ENCODE measurements around the gene RBM20. TPM values are rescaled to one million over a fixed set of nuclear protein-coding genes. Genes with fewer than 3 reads are reported as not detected.

Gene RBM20
- total and polyA plus RNA-seq, 2 of the 4 experiments (the other 2 are of a cell fraction), result under 0.01 to 0.15 TPM

- no peak overlapping the region for H3K56ac ChIP-seq (ENCODE audit: extremely low read depth, insufficient read depth, low read length)
- H3K23ac ChIP-seq (ENCODE audit: low read depth, low read length), result no peak overlapping the region
- ATAC-seq (ENCODE audit: low read depth) (no peak), DNase-seq (no peak)
- H3K9me3 ChIP-seq (ENCODE audit: control insufficient read depth, insufficient read depth, low read length), result no peaks in the 10 kb centered on the region
- intact Hi-C loops (cut with micrococcal nuclease), result no loop called here
- CTCF ChIA-PET, result interaction anchor here (0.7 kb wide), 1 partner anchor 18 kb away, joined by 3 read pairs; no protein-coding TSS in a partner anchor
- no peak overlapping the region for H2AK5ac ChIP-seq (ENCODE audit: low read depth, low read length)
- no peaks in the 10 kb centered on the region for H4K20me1 ChIP-seq (ENCODE audit: insufficient read depth, low read length)
- POLR2A ChIA-PET (ENCODE audit: unreplicated experiment), result no interaction called here
- no peak overlapping the region for H2AK9ac ChIP-seq (replicated peaks; ENCODE audit: low read depth, low read length, poor library complexity)
- H4K5ac ChIP-seq (ENCODE audit: low read depth, low read length), result no peak overlapping the region
- 73% methylated on average over 5 of the region's 7 CpGs; no CpG with 5 or more reads in 1 of the 2 experiments for WGBS, 2 experiments (ENCODE audit: extremely low coverage in 2 of 2, insufficient read length in 1 of 2)
- H2BK120ac ChIP-seq (ENCODE audit: low read depth, low read length), result no peak overlapping the region
- in situ Hi-C loops (cut with MboI; ENCODE audit: low sequenced_read_pairs), result no loop called here
- H2BK5ac ChIP-seq (ENCODE audit: low read depth, low read length, poor library complexity, severe bottlenecking), result no peak overlapping the region
- H3K14ac ChIP-seq (replicated peaks; ENCODE audit: low read depth, low read length), result no peak overlapping the region
- no peaks in the 10 kb centered on the region for H3K36me3 ChIP-seq (ENCODE audit: control insufficient read depth, insufficient read depth, low read length)
- H2AFZ ChIP-seq (replicated peaks; ENCODE audit: low read length, poor library complexity), result peak overlapping the region; percentile 6
- no peak overlapping the region for H2BK20ac ChIP-seq (ENCODE audit: low read depth, low read length)
- H3K4me1 ChIP-seq (ENCODE audit: control insufficient read depth, insufficient read depth, low read length), result peaks cover 2% of the 10 kb centered on the region; the same call in 1 of the 2 replicates
- no peak for TF ChIP-seq CEBPB (IDR thresholded peaks at IDR 0.05; ENCODE audit: low read depth, low read length)
- TF ChIP-seq RAD21 (IDR thresholded peaks at IDR 0.05; ENCODE audit: low read length), result no peak
- TF ChIP-seq CHD1 (IDR thresholded peaks at IDR 0.05; ENCODE audit: low read depth, low read length), result no peak
- TF ChIP-seq FOS (IDR thresholded peaks at IDR 0.05; ENCODE audit: low read depth, low read length), result no peak
- TF ChIP-seq USF2 (IDR thresholded peaks at IDR 0.05; ENCODE audit: low read depth, low read length), result no peak
- TF ChIP-seq ELK1 (IDR thresholded peaks at IDR 0.05; ENCODE audit: borderline replicate concordance, low read depth, low read length), result no peak
- TF ChIP-seq CTCF (conservative IDR thresholded peaks at IDR 0.05; ENCODE audit: low read depth, low read length), result no peak
- no peak for TF ChIP-seq SMC3 (IDR thresholded peaks at IDR 0.05; ENCODE audit: low read depth, low read length)
- TF ChIP-seq RCOR1 (IDR thresholded peaks at IDR 0.05; ENCODE audit: insufficient replicate concordance, low read length), result no peak
- TF ChIP-seq RFX5 (IDR thresholded peaks at IDR 0.05; ENCODE audit: low read depth, low read length), result no peak
- no peak for TF ChIP-seq POLR2A (IDR thresholded peaks at IDR 0.05; ENCODE audit: low read depth, low read length)
- TF ChIP-seq MAFK (IDR thresholded peaks at IDR 0.05; ENCODE audit: low read depth, low read length), result no peak
- TF ChIP-seq NFE2L2 (IDR thresholded peaks at IDR 0.05; ENCODE audit: low read depth, low read length), result no peak
- TF ChIP-seq BHLHE40 (IDR thresholded peaks at IDR 0.05; ENCODE audit: low read depth, low read length), result no peak
- no peak for TF ChIP-seq MAZ (IDR thresholded peaks at IDR 0.05; ENCODE audit: borderline replicate concordance, low read depth, low read length)
- TF ChIP-seq MXI1 (IDR thresholded peaks at IDR 0.05; ENCODE audit: borderline replicate concordance, low read depth, low read length), result no peak
- no peaks in the 10 kb centered on the region for H3K9me1 ChIP-seq (ENCODE audit: insufficient read depth, low read length)
- H3K9ac ChIP-seq (ENCODE audit: low read depth, low read length), result no peak overlapping the region
- no peak overlapping the region for H4K8ac ChIP-seq (ENCODE audit: low read depth in 2 of 2, low read length in 2 of 2)
- no peak overlapping the region for H4K91ac ChIP-seq (ENCODE audit: insufficient read depth, low read depth, low read length)
- no peak overlapping the region for H3K27ac ChIP-seq (ENCODE audit: insufficient read depth, low read length)
- H3K79me1 ChIP-seq (ENCODE audit: low read depth in 1 of 2, low read length in 2 of 2), result no peaks in the 10 kb centered on the region
- no peak overlapping the region for H3K18ac ChIP-seq (ENCODE audit: low read depth, low read length)
- H2BK15ac ChIP-seq (ENCODE audit: low read depth, low read length), result no peak overlapping the region
- H3K27me3 ChIP-seq (ENCODE audit: control insufficient read depth, insufficient read depth, low read length), result peaks cover 21% of the 10 kb centered on the region
- H3K4me2 ChIP-seq (ENCODE audit: low read depth, low read length), result no peak overlapping the region
- BruUV-seq (replicated peaks), result no TSS peak
- H3K4ac ChIP-seq (ENCODE audit: low read depth, low read length), result no peak overlapping the region
- dilution Hi-C loops (cut with HindIII; ENCODE audit: low sequenced_read_pairs, unreplicated experiment), result no loop called here
- no peak overlapping the region for H3K4me3 ChIP-seq (ENCODE audit: insufficient read depth, low read depth, low read length)
Measured at GRCh38 chr10:110781139-110781538, 137.0 kb downstream of the RBM20 start.
